Right renal cortex interstitium (tissue), 3 donors: ENCODE measurements around the gene PIGT. TPM values are rescaled to one million over a fixed set of nuclear protein-coding genes. Genes with fewer than 3 reads are reported as not detected.

Experiments used
- DNase-seq, 3 donors: peaks; one replicate each; pipeline ENCODE4 v3.0.0-alpha.2; 2013; ENCODE audit warnings: low read depth in 3 of 3, low spot score in 2 of 3
- polyA plus RNA-seq, 3 donors: library from polyadenylated mRNA; unstranded; fragments of 120-200 nt; gene quantifications; one replicate each; pipeline ENCODE4 v1.2.1, GENCODE V29; 2013; ENCODE audit not compliant: insufficient read length in 3 of 3

Gene PIGT
- 100 to 1,000 TPM in 1 of 3 donors, 10 to 100 TPM in 2; 90.8 to 101 (median 97.5) TPM for polyA plus RNA-seq

GRCh38 chr20:45415822-45416637, at the start of gene PIGT:
Gene PIGT, plus strand, starts transcription at chr20:45416141. Its CDS starts 16 bp downstream, at chr20:45416157.
- DNase-seq: peak in 2 of 3 donors; percentile 64 to 75

- DNase-seq: no peak
These were observed 49.7 kb upstream of the PIGT start for GRCh38 chr20:45366192-45366591.

GRCh38 chr20:45366631-45367030, 49.3 kb upstream of the PIGT start:
- DNase-seq: no peak

- no peak for DNase-seq
These were observed 48.8 kb upstream of the PIGT start for GRCh38 chr20:45367126-45367525.

GRCh38 chr20:45368221-45368980, 47.5 kb upstream of the PIGT start:
- no peak for DNase-seq

GRCh38 chr20:45370571-45371160, 45.3 kb upstream of the PIGT start:
- no peak for DNase-seq

- DNase-seq: no peak
These were observed 43.7 kb upstream of the PIGT start for GRCh38 chr20:45372241-45372640.

GRCh38 chr20:45372646-45373352, 43.1 kb upstream of the PIGT start:
- DNase-seq: no peak

- peak in 2 of 3 donors; percentile 57 to 71 for DNase-seq
These were observed 42.4 kb upstream of the PIGT start for GRCh38 chr20:45373353-45374100.

GRCh38 chr20:45374101-45374467, 41.9 kb upstream of the PIGT start:
- DNase-seq: no peak

GRCh38 chr20:45374966-45375365, 41.0 kb upstream of the PIGT start:
- no peak for DNase-seq

- peak in 1 of 3 donors; percentile 41 for DNase-seq
These were observed 38.7 kb upstream of the PIGT start for GRCh38 chr20:45377269-45377668.

- no peak for DNase-seq
These were observed 37.8 kb upstream of the PIGT start, which contains the start of gene TP53TG5 for GRCh38 chr20:45378191-45378590. Gene TP53TG5, minus strand, starts transcription at chr20:45378325. Its CDS starts 89 bp downstream, at chr20:45378236.

- no peak for DNase-seq
These were observed 28.7 kb upstream of the PIGT start for GRCh38 chr20:45387274-45387673.

- no peak for DNase-seq
These were observed 25.0 kb upstream of the PIGT start for GRCh38 chr20:45390931-45391330.

GRCh38 chr20:45391559-45391958, 24.4 kb upstream of the PIGT start:
- DNase-seq: no peak

- DNase-seq: no peak
These were observed 23.2 kb upstream of the PIGT start for GRCh38 chr20:45392733-45393132.

GRCh38 chr20:45394221-45395113, 21.5 kb upstream of the PIGT start:
- no peak for DNase-seq

- DNase-seq: no peak
These were observed 20.9 kb upstream of the PIGT start for GRCh38 chr20:45395114-45395415.
